AG09309 (cell line): ENCODE data around the gene BAD.

Source experiments
- DNase-seq: peaks from one replicate; pipeline ENCODE4 v3.0.0-alpha.2; 2010; ENCODE audit warnings: low read depth
- H3K4me3 ChIP-seq: 2 replicates; pipeline ENCODE4 v1.5.1; 2011; ENCODE audit warnings: mild to moderate bottlenecking, low read depth, low read length, moderate library complexity; ENCODE audit not compliant: control insufficient read depth
- TF ChIP-seq, protein P1 (sequence below): IDR thresholded peaks from 2 replicates; pipeline ENCODE4 v1.5.1; 2011; ENCODE audit warnings: mild to moderate bottlenecking, low read depth, low read length, inconsistent platforms; ENCODE audit not compliant: insufficient read depth, control insufficient read depth; ENCODE audit errors: missing control alignments

Gene BAD

DNA sequence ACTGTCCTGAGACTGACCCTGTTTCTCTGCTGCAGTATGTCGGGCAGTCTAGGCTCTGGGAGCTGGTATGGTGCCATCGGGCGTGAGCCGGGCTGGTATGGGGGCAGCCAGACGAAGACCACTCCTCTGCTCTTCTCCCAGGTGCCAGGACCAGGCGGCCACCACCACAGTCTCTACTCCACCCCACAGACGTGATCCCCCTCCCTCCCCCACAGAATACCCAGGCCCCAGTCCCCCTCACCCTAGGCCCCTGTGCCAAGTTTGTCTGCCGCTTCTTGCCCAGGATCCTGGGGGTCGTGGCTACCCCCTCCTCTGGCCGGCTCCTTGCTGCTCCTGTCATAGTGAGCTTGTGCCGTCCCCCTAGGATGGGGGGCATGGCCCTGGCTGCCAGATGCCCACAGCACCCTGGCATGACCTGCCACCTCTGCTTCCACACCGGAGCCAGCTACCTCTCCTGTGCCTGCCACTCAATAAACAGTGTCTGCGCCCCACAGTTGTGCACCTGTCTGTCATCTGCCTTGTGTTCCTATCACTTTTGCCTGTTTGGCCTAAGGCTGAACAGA is 4.6 kb upstream of the BAD start:
- TF ChIP-seq, protein P1, sequence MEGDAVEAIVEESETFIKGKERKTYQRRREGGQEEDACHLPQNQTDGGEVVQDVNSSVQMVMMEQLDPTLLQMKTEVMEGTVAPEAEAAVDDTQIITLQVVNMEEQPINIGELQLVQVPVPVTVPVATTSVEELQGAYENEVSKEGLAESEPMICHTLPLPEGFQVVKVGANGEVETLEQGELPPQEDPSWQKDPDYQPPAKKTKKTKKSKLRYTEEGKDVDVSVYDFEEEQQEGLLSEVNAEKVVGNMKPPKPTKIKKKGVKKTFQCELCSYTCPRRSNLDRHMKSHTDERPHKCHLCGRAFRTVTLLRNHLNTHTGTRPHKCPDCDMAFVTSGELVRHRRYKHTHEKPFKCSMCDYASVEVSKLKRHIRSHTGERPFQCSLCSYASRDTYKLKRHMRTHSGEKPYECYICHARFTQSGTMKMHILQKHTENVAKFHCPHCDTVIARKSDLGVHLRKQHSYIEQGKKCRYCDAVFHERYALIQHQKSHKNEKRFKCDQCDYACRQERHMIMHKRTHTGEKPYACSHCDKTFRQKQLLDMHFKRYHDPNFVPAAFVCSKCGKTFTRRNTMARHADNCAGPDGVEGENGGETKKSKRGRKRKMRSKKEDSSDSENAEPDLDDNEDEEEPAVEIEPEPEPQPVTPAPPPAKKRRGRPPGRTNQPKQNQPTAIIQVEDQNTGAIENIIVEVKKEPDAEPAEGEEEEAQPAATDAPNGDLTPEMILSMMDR: no peak
- no peak for DNase-seq
- no peak overlapping the region for H3K4me3 ChIP-seq

GRCh38 chr11:64288353-64288750 is 3.9 kb upstream of the BAD start:
- TF ChIP-seq, protein P1: no peak
- DNase-seq: no peak
- no peak overlapping the region for H3K4me3 ChIP-seq

DNA sequence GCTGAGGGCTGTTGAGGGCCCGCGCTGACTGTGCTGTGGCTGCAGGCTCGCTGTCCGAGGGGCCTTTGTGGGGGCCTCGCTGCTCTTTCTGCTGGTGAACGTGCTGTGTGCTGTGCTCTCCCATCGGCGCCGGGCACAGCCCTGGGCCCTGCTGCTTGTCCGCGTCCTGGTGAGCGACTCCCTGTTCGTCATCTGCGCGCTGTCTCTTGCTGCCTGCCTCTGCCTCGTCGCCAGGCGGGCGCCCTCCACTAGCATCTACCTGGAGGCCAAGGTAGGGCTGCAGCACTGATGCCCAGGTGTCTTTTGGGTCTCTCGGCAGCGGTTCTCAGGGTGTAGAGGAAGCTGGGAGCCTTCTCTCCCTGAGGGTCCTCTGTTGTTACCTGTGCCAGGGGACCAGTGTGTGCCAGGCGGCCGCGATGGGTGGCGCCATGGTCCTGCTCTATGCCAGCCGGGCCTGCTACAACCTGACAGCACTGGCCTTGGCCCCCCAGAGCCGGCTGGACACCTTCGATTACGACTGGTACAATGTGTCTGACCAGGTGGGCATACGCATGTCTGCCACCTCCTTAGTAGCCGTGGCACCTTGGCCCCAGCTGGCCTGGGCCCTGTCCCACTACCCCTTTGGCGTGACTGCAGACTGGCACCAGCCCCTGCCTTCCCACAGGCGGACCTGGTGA is 3.3 kb upstream of the BAD start:
- TF ChIP-seq, protein P1: no peak
- no peak overlapping the region for H3K4me3 ChIP-seq
- DNase-seq: no peak

GRCh38 chr11:64286801-64287159 is 2.3 kb upstream of the BAD start:
- no peak overlapping the region for H3K4me3 ChIP-seq
- DNase-seq: no peak
- TF ChIP-seq, protein P1: no peak

GRCh38 chr11:64285885-64286800 is 1.7 kb upstream of the BAD start:
- DNase-seq: no peak
- H3K4me3 ChIP-seq: peak overlapping the region; percentile 80
- TF ChIP-seq, protein P1: no peak

DNA sequence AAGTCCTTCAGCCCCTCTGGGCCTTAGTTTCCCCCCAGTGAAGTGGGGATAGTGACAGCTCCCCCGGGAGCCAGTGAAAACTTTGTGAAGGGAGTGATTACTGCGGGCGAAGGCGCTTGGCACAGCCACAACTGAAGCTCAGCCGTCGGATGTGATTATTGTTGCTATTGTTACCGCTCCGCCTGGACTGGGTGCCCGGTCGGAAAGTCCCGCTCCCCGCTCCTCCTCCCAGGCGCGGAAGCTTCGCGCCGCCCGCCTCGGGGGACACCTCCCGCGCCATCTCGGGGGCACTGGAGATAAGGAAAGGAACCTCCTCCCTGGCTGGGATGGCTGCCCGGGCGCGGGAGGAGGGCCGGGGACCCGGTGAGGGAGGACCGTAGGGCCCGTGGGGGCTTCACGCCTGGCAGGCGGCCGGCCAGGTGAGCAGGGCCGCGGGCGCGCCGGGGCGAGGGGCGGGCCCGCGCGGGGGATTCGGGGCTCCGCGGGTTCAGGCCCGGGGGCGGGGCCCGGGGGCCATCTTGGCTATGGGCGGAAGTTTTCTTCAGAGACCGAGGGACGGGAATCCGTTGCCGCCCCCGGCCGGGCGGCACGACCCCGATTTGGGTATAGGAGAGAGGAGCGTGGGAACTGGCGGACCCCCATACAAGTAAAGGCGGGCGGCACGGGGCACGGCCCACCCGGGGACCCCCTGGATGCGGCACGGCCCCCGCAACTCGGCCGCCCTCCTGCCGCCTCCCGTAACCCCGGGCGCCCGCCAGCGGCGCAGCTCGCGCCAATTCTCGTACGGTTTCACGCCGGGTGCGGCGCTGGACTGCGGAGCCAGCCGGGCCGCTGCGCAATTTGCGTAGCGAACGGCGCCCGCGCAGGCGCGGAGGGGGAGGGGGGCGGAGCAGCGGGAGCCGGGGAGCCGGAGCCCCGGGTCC is 758 bp upstream of the BAD start, which contains the start of gene GPR137:
TSS of gene GPR137 (plus strand) at position 887 of the 923 bp plus-strand sequence. CDS start 677 bp downstream, outside the sequence.
- TF ChIP-seq, protein P1: no peak
- DNase-seq: no peak
- H3K4me3 ChIP-seq: peak within 1 kb of the TSS; percentile 80
